ENCODE measurements around the gene INSR.
"Not testable (repeated sequence)": the region's sequence is repeated elsewhere in the genome, so short reads cannot be mapped to it uniquely, and the experiment has no call there.

Gene INSR

GRCh38 chr19:7074705-7075282 is 219.4 kb downstream of the INSR start:
- no peak for DNase-seq (ENCODE audit: low read depth, low spot score)
- H3K4me3 ChIP-seq (ENCODE audit: low read length) = no peak overlapping the region

DNA sequence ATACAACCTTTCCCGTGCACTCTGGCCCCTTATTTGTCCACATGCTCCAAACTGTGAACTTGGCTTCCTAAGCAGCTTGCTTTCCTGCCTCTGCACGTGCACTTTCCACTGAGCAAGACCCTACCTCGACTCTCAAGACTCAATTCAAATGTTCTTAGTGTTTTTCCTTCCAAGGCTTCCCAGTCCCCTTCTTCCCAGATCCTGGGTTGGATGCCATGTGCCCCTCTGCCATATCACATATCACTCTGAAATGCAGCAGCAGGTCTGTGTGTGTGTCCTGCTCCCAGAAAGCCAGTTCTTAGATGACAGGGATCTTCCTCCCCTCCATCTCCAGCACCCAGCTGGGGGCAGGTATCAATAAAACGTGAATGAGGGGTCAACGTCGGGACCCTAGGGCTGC is 221.7 kb downstream of the INSR start:
- DNase-seq (ENCODE audit: low read depth, low spot score) = no peak
- no peak overlapping the region for H3K4me3 ChIP-seq (ENCODE audit: low read length)

DNA sequence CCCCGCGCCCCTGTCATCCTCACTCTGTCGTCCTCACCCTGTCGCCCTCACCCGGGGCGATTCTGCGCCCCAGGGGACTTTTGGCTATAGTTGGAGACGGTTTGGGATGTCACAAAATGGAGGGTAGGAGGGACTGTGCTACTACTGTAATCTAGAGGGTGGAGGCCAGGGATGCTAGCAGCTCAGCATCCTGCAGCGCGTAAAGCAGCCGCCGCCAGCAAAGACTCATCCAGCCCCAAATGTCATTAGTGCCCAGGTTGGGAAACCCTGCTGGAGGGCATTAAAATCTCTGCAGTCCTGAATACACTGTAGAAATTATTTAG is 224.3 kb downstream of the INSR start:
- no peak for DNase-seq (ENCODE audit: low read depth, low spot score)
- H3K4me3 ChIP-seq (ENCODE audit: low read length) = peak overlapping the region; percentile 93

GRCh38 chr19:7069042-7069903 is 224.9 kb downstream of the INSR start, which contains the start of gene ZNF557:
ZNF557 (plus strand) TSS chr19:7069703; CDS start chr19:7075075, 5,372 bp downstream.
- peak within 1 kb of the TSS; percentile 93 for H3K4me3 ChIP-seq (ENCODE audit: low read length)
- peak; percentile 96 for DNase-seq (ENCODE audit: low read depth, low spot score)

DNA sequence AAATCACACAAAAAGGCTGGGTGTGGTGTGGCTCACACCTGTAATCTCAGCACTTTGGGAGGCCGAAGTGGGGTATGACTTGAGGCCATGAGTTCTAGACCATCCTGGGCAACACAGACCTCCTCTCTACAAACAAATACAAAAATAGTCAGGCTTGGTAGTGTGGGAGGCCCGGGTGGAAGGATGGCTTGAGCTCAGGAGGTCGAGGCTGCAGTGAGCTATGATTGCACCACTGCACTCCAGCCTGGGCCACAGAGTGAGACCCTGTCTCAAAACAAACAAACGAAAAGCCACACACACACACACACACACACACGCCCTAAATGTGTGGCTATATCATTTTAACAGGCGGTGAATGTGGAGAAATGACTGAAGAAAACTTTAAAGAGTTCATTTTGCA is 225.6 kb downstream of the INSR start:
- peak overlapping the region; percentile 33 for H3K4me3 ChIP-seq (ENCODE audit: low read length)
- DNase-seq (ENCODE audit: low read depth, low spot score) = no peak

- DNase-seq (ENCODE audit: low read depth, low spot score) = no peak
- H3K4me3 ChIP-seq (ENCODE audit: low read length) = no peak overlapping the region
Observed at GRCh38 chr19:7067716-7068115, 226.5 kb downstream of the INSR start.

DNA sequence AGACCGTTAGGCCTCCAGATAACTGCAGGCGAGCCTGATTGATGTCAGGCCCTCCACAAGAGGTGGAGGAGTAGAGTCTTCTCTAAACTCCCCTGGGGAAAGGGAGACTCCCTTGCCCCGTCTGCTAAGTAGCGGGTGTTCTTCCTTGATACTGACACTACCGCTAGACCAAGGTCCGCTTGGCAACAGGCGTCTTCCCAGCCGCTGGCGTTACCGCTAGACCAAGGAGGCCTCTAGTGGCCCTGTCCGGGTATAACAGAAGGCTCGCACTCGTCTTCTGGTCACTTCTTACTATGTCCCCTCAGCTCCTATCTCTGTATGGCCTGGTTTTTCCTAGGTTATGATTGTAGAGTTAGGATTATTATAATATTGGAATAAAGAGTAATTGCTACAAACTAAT is 227.1 kb downstream of the INSR start:
- not testable (repeated sequence) for DNase-seq (ENCODE audit: low read depth, low spot score)

GRCh38 chr19:7063764-7064418 is 230.3 kb downstream of the INSR start:
- no peak overlapping the region for H3K4me3 ChIP-seq (ENCODE audit: low read length)
- no peak for DNase-seq (ENCODE audit: low read depth, low spot score)

More for the DNA sequence above, 227.1 kb downstream of the INSR start:
- H3K4me3 ChIP-seq (ENCODE audit: low read length) = not testable (repeated sequence)

DNA sequence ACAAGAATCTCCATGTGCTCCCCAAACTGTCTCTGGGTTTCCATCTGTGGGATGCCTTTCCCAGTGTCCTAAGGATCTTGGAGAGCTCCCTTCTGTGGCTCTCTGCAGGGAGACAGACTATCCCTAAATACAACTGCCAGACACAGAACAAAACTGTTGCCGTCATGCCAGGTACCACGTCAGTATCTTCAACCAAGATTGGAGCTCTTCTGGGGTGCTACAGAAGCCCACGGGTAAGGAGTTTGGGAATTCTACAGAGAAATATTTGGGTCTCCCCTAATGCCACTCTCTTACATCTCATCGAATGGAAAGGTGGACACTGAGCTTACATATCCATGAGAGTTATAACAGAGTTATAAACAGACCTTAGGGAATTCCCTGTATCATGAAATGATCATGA is 230.9 kb downstream of the INSR start:
- no peak for DNase-seq (ENCODE audit: low read depth, low spot score)
- H3K4me3 ChIP-seq (ENCODE audit: low read length) = no peak overlapping the region

All from Jurkat, Clone E6-1 (cell line).